WERI-Rb-1 (cell line): ENCODE data around the gene ACTR5.
A peak's percentile ranks its signal among the peaks of the same experiment; 100 is the strongest.

ENCODE experiments used
- DNase-seq: peaks from one replicate; pipeline ENCODE4 v3.0.0-alpha.2; 2020
- H3K27ac ChIP-seq: fragments of 250-450 bp; sonication (Bioruptor Pico); 2 replicates; pipeline ENCODE4 v1.5.1; 2020; ENCODE audit warnings: mild to moderate bottlenecking, moderate library complexity
- H3K27me3 ChIP-seq: fragments of 250-450 bp; sonication (Bioruptor Pico); 2 replicates; pipeline ENCODE4 v1.5.1; 2021; ENCODE audit warnings: mild to moderate bottlenecking, low read depth, moderate library complexity; ENCODE audit not compliant: insufficient read depth, severe bottlenecking
- H3K36me3 ChIP-seq: fragments of 250-450 bp; sonication (Bioruptor Pico); 2 replicates; pipeline ENCODE4 v1.5.1; 2020; ENCODE audit warnings: mild to moderate bottlenecking, moderate library complexity
- H3K4me3 ChIP-seq: 2 replicates; pipeline ENCODE4 v1.5.1; 2011; ENCODE audit warnings: low read depth, mild to moderate bottlenecking, control low read depth, low read length
- H3K9me3 ChIP-seq: fragments of 250-450 bp; sonication (Bioruptor Pico); 2 replicates; pipeline ENCODE4 v1.5.1; 2021; ENCODE audit warnings: mild to moderate bottlenecking, moderate library complexity; ENCODE audit not compliant: severe bottlenecking
- CTCF ChIP-seq: IDR thresholded peaks from 2 replicates; pipeline ENCODE4 v1.5.1; 2011; ENCODE audit warnings: low read depth, mild to moderate bottlenecking, control low read depth, inconsistent platforms, low read length

The ACTR5 gene

DNA sequence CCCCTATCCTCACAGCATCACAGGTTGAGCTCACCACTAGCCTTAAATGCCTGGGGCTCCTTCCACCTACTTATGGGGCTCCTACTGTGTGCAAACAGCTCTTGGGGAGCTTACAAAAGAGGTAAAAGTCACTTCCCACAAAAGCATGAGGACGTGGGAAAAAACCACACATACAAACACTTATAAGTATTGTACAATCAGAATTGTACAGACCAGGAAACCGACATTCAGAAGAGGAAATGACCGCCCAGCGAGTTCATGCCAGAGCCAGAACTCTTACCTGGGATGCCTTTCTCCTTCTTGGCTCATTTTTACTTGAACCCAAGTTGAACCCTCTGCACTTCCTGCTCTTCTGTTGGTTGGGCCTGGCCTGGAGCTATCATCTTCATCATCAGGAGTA, 50.9 kb downstream of the ACTR5 start:
- TF ChIP-seq CTCF: no peak
- no peak for DNase-seq
- Histone ChIP-seq H3K36me3 (no peaks in the 10 kb centered on the region), H3K27me3 (no peaks in the 10 kb centered on the region), H3K27ac (no peak overlapping the region), H3K9me3 (no peaks in the 10 kb centered on the region), H3K4me3 (no peak overlapping the region)

DNA sequence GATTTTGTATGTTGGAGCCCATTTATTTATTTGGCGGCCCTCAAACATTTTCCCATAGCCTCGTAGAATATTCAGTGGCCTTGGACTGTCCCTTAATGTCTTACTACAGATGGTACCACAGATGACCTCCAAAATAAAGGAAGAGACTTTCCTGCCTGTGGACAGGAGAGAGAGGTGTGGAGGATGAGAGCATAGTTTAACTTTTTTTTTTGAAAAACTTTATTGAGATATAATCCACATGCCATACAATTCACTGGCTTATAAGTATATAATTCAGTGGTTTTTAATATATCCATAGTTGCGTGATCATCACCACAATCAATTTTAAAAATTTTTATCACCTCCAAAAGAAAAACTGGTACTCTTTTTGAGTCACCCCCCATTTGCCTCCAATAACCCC, 52.6 kb downstream of the ACTR5 start:
- no peak for DNase-seq
- TF ChIP-seq CTCF: no peak

DNA sequence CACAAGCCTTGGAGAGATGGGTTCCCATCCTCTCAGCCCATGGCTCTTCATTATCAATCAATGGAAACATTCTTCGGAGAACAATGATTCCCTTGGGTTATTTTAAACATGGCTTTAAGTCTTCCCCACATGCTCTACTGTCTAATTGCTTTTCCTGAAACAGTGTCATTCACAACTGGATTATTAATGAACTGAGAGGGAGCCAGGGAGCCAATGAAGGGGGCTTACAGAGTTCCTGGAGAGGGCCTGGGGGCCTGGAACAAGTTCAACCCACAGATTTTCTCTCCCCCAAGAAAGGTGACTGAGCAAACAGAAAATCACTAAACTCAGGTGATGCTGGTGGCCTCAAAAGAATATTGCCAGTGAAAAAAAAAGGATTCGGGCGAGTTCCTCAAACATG, 56.0 kb downstream of the ACTR5 start:
- TF ChIP-seq CTCF: no peak
- Histone ChIP-seq H3K27me3 (peaks cover 7% of the 10 kb centered on the region), H3K27ac (no peak overlapping the region), H3K9me3 (no peaks in the 10 kb centered on the region), H3K36me3 (no peaks in the 10 kb centered on the region), H3K4me3 (no peak overlapping the region)
- no peak for DNase-seq

More for the DNA sequence above, 52.6 kb downstream of the ACTR5 start:
- H3K9me3 ChIP-seq: no peaks in the 10 kb centered on the region
- no peak overlapping the region for H3K4me3 ChIP-seq
- H3K27ac ChIP-seq: no peak overlapping the region
- no peaks in the 10 kb centered on the region for H3K36me3 ChIP-seq
- peaks cover 7% of the 10 kb centered on the region for H3K27me3 ChIP-seq

DNA sequence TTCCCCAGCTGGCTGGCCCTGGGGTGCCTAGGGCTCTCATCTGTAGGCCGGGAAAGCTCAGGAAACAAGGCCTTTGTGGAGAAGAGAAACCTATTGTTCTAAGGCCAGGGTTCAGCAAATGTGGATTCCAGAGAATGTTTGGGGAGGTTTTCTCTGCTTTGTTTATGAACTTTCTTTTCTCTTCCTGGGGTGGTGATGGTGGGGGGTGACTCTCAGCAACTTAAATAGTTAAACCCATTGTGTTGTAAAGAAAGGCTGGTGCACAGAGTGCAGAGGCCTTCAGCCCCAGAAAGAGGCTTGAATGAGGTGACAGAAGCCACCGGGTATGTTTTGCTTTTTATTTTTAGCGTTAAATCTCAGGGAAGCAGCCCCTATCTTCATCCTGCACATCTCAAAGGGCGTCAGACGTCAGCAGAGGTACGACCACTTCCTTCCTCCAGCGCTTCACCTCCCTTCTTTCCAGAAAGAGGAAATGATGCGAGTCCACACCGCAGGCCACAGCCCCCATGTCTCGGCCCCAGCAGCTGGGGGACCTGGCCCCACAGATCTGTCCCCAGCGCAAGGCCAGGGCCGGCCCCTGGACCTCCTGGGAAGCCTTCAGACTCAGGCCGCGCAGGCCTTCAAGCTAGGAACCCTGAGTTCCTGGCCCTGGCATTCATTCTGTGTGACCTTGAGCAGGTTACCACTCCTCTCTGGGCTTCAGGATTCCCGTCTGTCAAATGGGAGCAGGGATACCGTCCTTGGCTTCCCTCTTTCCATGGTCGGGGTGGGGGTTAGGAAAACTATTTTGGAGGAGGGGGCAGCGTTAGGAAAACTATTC, 56.6 kb downstream of the ACTR5 start:
- no peak for DNase-seq

DNA sequence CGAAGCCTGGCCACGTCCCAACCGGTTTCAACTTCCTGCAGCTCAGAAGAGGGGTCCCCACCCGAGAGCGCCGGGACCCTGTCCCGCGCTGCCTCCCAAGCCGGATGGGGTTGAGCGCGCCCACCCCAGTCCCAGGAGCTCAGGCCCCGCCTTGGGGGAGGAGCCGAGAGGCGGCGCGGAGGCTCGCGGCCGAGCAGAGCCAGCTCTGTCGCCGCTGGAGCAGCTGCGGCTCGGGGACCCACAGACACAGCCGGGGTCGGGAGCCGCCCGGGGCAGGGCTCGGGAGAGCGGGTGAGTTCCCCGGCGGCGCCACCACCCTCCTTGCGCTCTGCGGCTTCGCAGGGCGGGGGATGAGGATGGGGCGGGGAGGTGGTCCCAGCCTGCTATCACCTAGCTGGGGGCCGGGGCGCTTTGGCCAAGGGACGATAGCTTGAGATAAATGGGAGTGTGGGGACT, 57.3 kb downstream of the ACTR5 start, which contains the start of gene PPP1R16B:
Gene PPP1R16B, plus strand, starts transcription at position 196 of the 456 bp plus-strand sequence. CDS start 30,229 bp downstream, outside the sequence.
- DNase-seq: peak; percentile 47
- no peak within 1 kb of the TSS for H3K27ac ChIP-seq
- peak within 1 kb of the TSS; percentile 72 for H3K4me3 ChIP-seq
- H3K9me3 ChIP-seq: no peaks in the 10 kb centered on the region
- H3K27me3 ChIP-seq: peaks cover 7% of the 10 kb centered on the region
- no peak for TF ChIP-seq CTCF
- H3K36me3 ChIP-seq: no peaks in the 10 kb centered on the region

More for the DNA sequence above, 56.6 kb downstream of the ACTR5 start:
- H3K27me3 ChIP-seq: peaks cover 7% of the 10 kb centered on the region
- TF ChIP-seq CTCF: no peak
- no peaks in the 10 kb centered on the region for H3K9me3 ChIP-seq
- H3K36me3 ChIP-seq: no peaks in the 10 kb centered on the region
- H3K27ac ChIP-seq: no peak overlapping the region
- H3K4me3 ChIP-seq: peak overlapping the region; percentile 72
